Kidney epithelial cell (primary cell): ENCODE data around the gene NCAM1. TPM values are rescaled to one million over a fixed set of nuclear protein-coding genes. Genes with fewer than 3 reads are reported as not detected.
"Not testable (repeated sequence)": the region's sequence is repeated elsewhere in the genome, so short reads cannot be mapped to it uniquely, and the experiment has no call there.

Source experiments
- DNase-seq: peaks from one replicate; pipeline ENCODE4 v3.0.0-alpha.2; 2010; ENCODE audit warnings: low read depth
- H3K27me3 ChIP-seq: 2 replicates; pipeline ENCODE4 v1.6.0; 2011; ENCODE audit warnings: low read length; ENCODE audit not compliant: control insufficient read depth, insufficient read depth
- H3K36me3 ChIP-seq: 2 replicates; pipeline ENCODE4 v1.5.1; 2011; ENCODE audit warnings: low read length; ENCODE audit not compliant: control insufficient read depth, insufficient read depth
- H3K4me3 ChIP-seq: 2 replicates; pipeline ENCODE4 v1.5.1; 2011; ENCODE audit warnings: low read depth, mild to moderate bottlenecking, control low read depth, low read length
- total RNA-seq: library from RNA; depleted of rRNA; stranded (reverse); fragments of >200 nt; gene quantifications from 2 replicates; pipeline ENCODE4 v1.2.3, GENCODE V29; 2015
- TF ChIP-seq, protein P1 (sequence below): IDR thresholded peaks from 2 replicates; pipeline ENCODE4 v1.5.1; 2011; ENCODE audit warnings: mild to moderate bottlenecking, moderate library complexity, low read length, control low read depth, inconsistent platforms; ENCODE audit not compliant: insufficient read depth, poor library complexity, severe bottlenecking

The NCAM1 gene
- total RNA-seq, result 14.7 and 16.5 TPM in 2 replicates

DNA sequence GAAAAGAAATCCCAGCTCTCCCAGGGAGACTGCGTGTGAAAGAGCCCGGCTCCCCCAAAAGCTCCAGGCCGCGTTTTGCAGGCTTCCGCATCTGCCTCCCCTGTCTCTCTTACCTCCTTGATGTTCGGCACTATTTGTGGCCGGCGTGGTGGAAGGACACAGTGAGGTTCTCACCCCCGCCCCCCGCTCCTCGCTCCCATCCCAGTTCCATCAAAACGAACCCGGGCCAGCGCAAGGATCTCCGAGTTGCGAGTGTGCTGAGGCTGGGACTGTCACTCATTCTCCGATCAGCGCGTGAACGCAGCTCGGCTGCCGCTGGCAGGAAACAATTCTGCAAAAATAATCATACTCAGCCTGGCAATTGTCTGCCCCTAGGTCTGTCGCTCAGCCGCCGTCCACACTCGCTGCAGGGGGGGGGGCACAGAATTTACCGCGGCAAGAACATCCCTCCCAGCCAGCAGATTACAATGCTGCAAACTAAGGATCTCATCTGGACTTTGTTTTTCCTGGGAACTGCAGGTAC is at the start of gene NCAM1:
Gene NCAM1, plus strand, starts transcription at position 275 of the 523 bp plus-strand sequence.
- TF ChIP-seq, protein P1, sequence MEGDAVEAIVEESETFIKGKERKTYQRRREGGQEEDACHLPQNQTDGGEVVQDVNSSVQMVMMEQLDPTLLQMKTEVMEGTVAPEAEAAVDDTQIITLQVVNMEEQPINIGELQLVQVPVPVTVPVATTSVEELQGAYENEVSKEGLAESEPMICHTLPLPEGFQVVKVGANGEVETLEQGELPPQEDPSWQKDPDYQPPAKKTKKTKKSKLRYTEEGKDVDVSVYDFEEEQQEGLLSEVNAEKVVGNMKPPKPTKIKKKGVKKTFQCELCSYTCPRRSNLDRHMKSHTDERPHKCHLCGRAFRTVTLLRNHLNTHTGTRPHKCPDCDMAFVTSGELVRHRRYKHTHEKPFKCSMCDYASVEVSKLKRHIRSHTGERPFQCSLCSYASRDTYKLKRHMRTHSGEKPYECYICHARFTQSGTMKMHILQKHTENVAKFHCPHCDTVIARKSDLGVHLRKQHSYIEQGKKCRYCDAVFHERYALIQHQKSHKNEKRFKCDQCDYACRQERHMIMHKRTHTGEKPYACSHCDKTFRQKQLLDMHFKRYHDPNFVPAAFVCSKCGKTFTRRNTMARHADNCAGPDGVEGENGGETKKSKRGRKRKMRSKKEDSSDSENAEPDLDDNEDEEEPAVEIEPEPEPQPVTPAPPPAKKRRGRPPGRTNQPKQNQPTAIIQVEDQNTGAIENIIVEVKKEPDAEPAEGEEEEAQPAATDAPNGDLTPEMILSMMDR, result no peak
- Histone ChIP-seq H3K36me3 (no peaks in the 10 kb centered on the region), H3K27me3 (peaks cover 30% of the 10 kb centered on the region), H3K4me3 (peak within 1 kb of the TSS; percentile 42)
- no peak for DNase-seq

DNA sequence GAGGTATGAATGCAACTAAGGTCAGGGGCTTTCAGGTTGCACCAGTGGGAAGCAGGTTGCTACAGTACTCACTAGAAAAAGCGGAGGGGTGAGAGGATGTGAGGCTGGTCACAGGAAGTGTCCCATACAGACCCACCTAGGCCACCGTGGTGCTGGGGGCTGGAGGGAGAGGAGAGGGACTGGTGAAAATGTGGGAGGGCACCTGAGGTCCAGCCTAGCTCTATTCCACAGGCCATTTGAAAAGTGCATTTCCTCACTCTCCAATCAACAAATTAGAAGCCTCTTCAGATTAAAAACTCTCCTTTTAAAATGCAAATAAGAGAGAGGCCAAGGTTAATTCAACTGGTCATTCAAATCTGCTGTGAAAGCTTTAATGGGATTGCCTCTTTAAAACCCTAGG is 38.6 kb upstream of the NCAM1 start:
- TF ChIP-seq, protein P1, result no peak
- no peak for DNase-seq
- H3K27me3 ChIP-seq, result no peaks in the 10 kb centered on the region
- no peak overlapping the region for H3K4me3 ChIP-seq
- no peaks in the 10 kb centered on the region for H3K36me3 ChIP-seq

DNA sequence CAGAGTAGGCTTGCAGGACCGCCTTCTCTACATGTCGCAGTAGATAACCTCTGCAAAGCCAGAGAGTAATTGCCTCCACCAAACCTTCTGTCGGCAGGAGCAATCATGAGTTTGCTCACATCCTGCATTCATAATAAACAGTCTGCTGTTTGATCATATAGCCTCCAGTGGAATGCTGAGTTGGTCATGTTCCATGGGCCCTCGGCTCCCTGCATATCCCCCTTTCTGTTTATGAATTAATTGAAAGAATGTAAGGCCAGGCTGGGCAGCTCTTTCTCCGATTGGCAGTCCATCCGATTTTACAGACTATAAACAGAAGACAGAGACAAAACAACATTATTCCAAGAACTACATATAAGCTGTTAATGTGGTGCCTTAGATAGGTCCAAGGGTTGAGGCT is 36.4 kb upstream of the NCAM1 start:
- not testable (repeated sequence) for H3K27me3 ChIP-seq, H3K4me3 ChIP-seq, H3K36me3 ChIP-seq, DNase-seq

DNA sequence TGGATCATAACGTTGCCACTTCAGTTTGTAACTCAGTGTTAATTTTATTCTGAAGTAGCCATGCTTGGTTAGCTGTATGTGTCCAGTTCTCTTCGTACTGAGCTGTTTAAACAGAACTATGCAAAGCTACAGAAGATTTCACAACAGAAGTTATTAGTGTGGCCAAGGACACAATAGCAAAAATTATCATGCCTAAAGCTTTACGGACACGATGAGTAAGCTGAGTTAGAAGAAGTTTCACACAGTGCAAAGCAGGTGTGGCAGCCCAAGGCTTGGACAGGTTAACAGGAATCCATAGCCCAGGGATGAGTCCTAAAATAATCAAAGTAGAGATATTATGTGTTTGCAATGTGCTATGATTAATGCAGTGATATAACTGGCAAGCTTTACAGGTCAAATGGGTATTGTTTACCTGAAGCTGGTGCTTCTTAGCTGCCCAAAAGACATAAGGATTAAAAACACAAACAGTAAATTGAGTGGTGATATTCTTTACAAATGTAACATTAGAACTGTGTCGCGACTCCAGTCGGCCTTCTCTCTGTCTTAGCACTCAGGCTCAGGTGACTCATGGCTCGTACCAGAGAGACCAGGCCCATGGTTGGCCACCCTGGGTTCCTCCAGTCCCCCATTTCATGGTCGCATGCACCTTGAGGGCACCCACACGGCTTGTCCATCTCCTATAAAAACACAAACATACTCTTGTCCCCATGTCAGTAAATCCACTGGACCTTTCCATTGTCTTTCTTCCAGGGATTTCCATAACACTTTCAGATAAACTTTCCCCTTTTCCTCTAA is 35.5 kb upstream of the NCAM1 start:
- Histone ChIP-seq H3K36me3 (no peaks in the 10 kb centered on the region), H3K4me3 (no peak overlapping the region), H3K27me3 (no peaks in the 10 kb centered on the region)
- TF ChIP-seq, protein P1, result no peak
- DNase-seq, result no peak

DNA sequence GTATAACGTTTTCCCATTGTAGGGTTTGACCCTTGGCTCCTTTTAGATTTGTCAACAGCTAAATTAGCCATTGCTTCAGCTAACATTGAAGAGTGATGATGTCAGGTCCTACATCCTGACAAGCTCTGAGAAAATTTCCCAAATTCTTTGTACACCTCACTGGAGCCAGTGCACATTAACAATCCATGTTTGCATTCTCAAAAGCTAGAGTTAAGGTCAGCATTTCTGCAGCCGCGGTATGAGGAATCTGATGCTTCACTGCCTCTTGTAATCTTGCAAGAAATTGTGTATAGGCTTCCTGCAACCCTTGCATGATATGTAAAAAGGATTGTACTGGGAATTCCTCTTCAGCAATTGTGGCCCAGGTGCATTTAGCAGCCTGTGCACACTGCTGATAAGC is 33.1 kb upstream of the NCAM1 start:
- DNase-seq, result peak; percentile 62
- TF ChIP-seq, protein P1, result no peak
- Histone ChIP-seq H3K36me3 (no peaks in the 10 kb centered on the region), H3K27me3 (no peaks in the 10 kb centered on the region), H3K4me3 (no peak overlapping the region)

DNA sequence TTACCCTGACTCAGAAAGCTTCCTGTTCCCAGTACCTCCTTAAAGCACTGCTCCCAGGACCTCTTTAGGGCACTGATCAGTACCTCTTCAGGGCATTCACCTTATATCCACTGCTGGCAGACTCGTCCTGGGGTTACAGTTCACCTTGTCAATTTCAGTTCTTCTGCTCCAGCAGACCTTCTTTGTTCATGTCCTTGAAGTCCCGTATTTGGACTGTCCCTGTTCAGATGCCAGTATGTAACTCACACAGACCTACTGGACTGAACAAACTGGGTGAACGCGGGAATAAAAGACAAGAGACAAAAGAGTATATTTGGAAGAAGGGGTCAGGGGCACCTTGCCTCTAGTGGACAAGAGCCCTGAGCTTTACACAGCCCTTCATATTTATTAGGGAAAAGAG is 31.8 kb upstream of the NCAM1 start:
- H3K36me3 ChIP-seq, result no peaks in the 10 kb centered on the region
- no peaks in the 10 kb centered on the region for H3K27me3 ChIP-seq
- TF ChIP-seq, protein P1, result no peak
- H3K4me3 ChIP-seq, result no peak overlapping the region
- no peak for DNase-seq
